Glutamatergic neuron (in vitro differentiated cells): Measurements from ENCODE around the gene PTPRN2. TPM values are rescaled to one million over a fixed set of nuclear protein-coding genes. Genes with fewer than 3 reads are reported as not detected.

Experiments
- DNase-seq: peaks from one replicate; pipeline ENCODE4 v3.0.0; 2022
- H3K27ac Mint-ChIP-seq: one replicate; pipeline ENCODE4 v1.8.0; 2020; ENCODE audit warnings: mild to moderate bottlenecking, mixed read lengths, inconsistent platforms; ENCODE audit not compliant: unreplicated experiment
- H3K27me3 Mint-ChIP-seq: one replicate; pipeline ENCODE4 v1.8.0; 2020; ENCODE audit warnings: mild to moderate bottlenecking, moderate library complexity, mixed read lengths, inconsistent platforms; ENCODE audit not compliant: unreplicated experiment
- H3K36me3 Mint-ChIP-seq: one replicate; pipeline ENCODE4 v1.8.0; 2020; ENCODE audit warnings: mild to moderate bottlenecking, mixed read lengths, inconsistent platforms; ENCODE audit not compliant: unreplicated experiment
- H3K4me1 Mint-ChIP-seq: one replicate; pipeline ENCODE4 v1.8.0; 2020; ENCODE audit warnings: mild to moderate bottlenecking, low read depth, mixed read lengths, inconsistent platforms; ENCODE audit not compliant: unreplicated experiment
- H3K4me3 Mint-ChIP-seq: one replicate; pipeline ENCODE4 v1.8.0; 2020; ENCODE audit warnings: mild to moderate bottlenecking, mixed read lengths, inconsistent platforms; ENCODE audit not compliant: unreplicated experiment
- H3K9me3 Mint-ChIP-seq: one replicate; pipeline ENCODE4 v1.8.0; 2020; ENCODE audit warnings: mild to moderate bottlenecking, moderate library complexity, mixed read lengths, inconsistent platforms; ENCODE audit not compliant: unreplicated experiment
- CTCF ChIP-seq: fragments of 200-600 bp; sonication (generic); IDR thresholded peaks from one replicate; pipeline ENCODE4 v1.5.0; 2021; ENCODE audit not compliant: partially characterized antibody, unreplicated experiment
- total RNA-seq: library from RNA; stranded (reverse); fragmentation: NEBNext Ultra II Directional; extraction: Animal tissue kit (Norgen Biotek cat#: 25700); gene quantifications from one replicate; pipeline ENCODE4 v1.2.1, GENCODE V29; 2021; ENCODE audit not compliant: unreplicated experiment

The PTPRN2 gene
- total RNA-seq, 1 donor from 2014 or later: 49.0 TPM

DNA sequence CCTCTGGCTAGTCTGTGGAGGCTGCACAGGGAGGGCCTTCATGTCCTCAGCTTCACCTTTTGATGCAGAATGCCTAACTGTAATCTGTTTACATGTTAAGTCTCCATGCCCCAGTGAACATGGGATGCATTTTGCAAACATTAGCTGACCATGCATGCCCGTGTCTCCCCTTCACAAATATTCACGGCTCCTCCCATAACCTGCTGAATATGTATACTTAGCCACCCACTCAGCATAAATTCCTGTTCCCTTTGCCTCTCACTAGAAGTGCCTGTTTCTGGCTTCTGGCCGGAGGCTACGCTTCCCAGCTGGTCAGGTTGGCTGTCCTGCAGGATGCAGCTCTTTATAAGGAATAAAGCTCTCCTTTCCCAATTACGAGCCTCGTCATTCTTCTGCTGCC lies 698.1 kb downstream of the PTPRN2 start:
- H3K4me1 Mint-ChIP-seq: no peaks in the 10 kb centered on the region
- H3K4me3 Mint-ChIP-seq: no peak overlapping the region
- no peak for TF ChIP-seq CTCF
- peaks cover 3% of the 10 kb centered on the region for H3K27me3 Mint-ChIP-seq
- peaks cover 19% of the 10 kb centered on the region for H3K9me3 Mint-ChIP-seq
- no peak for DNase-seq
- no peak overlapping the region for H3K27ac Mint-ChIP-seq
- peaks cover 17% of the 10 kb centered on the region for H3K36me3 Mint-ChIP-seq

- H3K27ac Mint-ChIP-seq: no peak overlapping the region
- H3K4me1 Mint-ChIP-seq: no peaks in the 10 kb centered on the region
- peaks cover 19% of the 10 kb centered on the region for H3K9me3 Mint-ChIP-seq
Measured at GRCh38 chr7:157888579-157888978, 699.0 kb downstream of the PTPRN2 start.

GRCh38 chr7:157887400-157887799 lies 700.2 kb downstream of the PTPRN2 start:
- Mint-ChIP-seq H3K4me3 (no peak overlapping the region), H3K9me3 (peaks cover 16% of the 10 kb centered on the region), H3K27me3 (no peaks in the 10 kb centered on the region), H3K4me1 (no peaks in the 10 kb centered on the region), H3K36me3 (peaks cover 16% of the 10 kb centered on the region), H3K27ac (no peak overlapping the region)
- TF ChIP-seq CTCF: no peak
- DNase-seq: no peak

More at GRCh38 chr7:157888579-157888978, 699.0 kb downstream of the PTPRN2 start:
- no peak for DNase-seq
- no peak overlapping the region for H3K4me3 Mint-ChIP-seq
- H3K27me3 Mint-ChIP-seq: no peaks in the 10 kb centered on the region
- H3K36me3 Mint-ChIP-seq: peaks cover 17% of the 10 kb centered on the region
- no peak for TF ChIP-seq CTCF

- no peak for DNase-seq
- Mint-ChIP-seq H3K4me1 (no peaks in the 10 kb centered on the region), H3K27ac (no peak overlapping the region), H3K27me3 (no peaks in the 10 kb centered on the region), H3K4me3 (no peak overlapping the region), H3K9me3 (peaks cover 14% of the 10 kb centered on the region), H3K36me3 (peaks cover 13% of the 10 kb centered on the region)
- TF ChIP-seq CTCF: no peak
Measured at GRCh38 chr7:157886711-157887110, 700.9 kb downstream of the PTPRN2 start.

DNA sequence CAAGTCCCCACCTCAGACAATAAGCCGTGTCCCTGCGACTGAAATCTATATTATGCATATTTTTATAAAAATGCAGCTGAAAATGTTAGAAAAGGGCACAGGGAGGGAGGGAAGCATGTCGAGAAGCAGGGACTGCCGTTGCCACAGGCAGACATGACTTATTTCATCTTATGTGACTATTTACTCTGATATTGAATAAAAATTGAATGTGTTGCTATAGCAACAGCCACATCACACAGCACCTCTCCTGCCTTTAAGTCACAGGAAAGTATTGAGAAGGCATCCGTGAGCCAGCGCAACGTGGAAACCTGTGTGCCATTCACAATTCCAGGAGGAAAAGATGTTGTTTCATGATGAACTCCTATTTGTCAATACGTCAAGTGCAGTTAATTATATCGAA lies 701.4 kb downstream of the PTPRN2 start:
- no peak for DNase-seq
- peaks cover 13% of the 10 kb centered on the region for H3K36me3 Mint-ChIP-seq
- H3K4me3 Mint-ChIP-seq: no peak overlapping the region

More for the DNA sequence above, 701.4 kb downstream of the PTPRN2 start:
- Mint-ChIP-seq H3K27ac (no peak overlapping the region), H3K4me1 (no peaks in the 10 kb centered on the region), H3K9me3 (peaks cover 14% of the 10 kb centered on the region), H3K27me3 (no peaks in the 10 kb centered on the region)
- TF ChIP-seq CTCF: no peak
